Esophagus mucosa (tissue), 1 donor: ENCODE data around the gene MLN. TPM values are rescaled to one million over a fixed set of nuclear protein-coding genes. Genes with fewer than 3 reads are reported as not detected.
"Not testable (repeated sequence)": the region's sequence is repeated elsewhere in the genome, so short reads cannot be mapped to it uniquely, and the experiment has no call there.

Experiments
- ATAC-seq: fragments of 200-7000 bp; cut with Tn5 transposase; one replicate; pipeline ENCODE4 v1.9.1; 2020
- total RNA-seq: library from RNA; stranded (reverse); gene quantifications from one replicate; pipeline ENCODE4 v1.2.4, GENCODE V29; 2023
- donor health status: DM: yes; HTN: yes; CAD: no.

MLN gene
- total RNA-seq, 1 donor from 2014 or later: not detected

DNA sequence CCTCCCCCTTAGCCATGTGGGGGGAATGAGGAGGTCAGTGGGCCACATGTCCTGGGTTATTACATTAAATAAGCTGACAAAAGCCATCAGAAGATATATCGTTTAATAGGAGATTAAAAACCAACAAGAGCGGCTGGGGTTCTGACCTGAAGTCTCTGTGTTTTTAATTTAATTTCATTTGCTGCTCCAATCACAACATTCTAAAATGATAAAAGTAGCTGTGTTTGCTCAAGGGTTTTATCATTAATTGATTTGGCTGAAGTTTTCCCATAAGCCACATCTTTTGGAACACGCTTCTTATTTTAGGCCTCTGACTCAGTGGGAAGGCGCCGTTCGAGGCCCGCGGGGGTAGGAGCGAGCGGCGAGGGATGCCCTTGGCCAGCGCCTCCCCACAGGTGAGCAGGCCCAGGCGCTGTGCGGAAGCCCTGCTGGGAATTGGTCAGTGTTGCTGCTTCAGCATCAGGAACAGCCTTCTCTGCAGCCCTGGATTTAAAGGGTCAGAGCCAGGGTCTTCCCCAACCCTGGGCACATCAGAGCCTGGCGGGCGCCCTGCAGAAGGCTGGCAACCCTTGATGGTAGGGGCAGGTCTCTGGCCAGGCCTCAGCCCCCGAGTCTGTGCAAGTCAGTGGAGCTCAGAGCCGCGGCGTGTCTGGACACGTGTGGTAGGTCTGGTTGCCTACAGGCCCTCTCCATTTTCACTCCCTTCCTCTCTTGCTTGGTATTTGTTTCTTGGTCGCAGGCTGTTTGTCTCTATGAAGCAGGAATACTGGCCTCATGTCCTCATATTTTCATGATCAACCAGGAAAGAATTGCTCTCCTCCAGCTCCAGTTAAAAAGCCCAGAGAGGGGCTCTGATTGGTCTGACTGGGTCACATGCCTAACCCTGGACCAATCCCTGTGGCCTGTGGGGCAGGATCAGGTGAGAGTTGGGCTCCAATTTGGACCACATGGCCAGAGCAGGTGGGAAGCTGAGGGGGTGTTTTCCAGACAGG, 30.9 kb upstream of the MLN start:
- ATAC-seq: peak; percentile 64

DNA sequence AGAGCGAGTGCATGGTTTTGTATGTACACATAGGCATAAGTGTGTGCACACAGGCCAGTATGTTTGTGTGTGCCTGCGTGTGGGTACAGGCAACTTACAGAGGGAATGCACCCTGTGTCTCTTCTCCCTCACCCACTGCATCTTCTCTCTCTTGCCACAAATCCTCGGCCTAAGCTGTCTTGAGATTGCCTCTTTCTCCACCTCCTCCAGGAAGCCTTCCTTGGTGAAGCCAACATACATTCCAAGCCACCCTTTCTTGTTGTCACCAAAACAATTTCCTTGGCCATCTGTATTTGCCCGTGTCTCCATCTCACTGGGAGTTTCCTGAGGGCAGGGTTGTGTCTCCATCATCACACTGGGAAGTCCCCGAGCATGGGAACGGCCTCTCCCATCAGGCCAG, 29.8 kb upstream of the MLN start:
- no peak for ATAC-seq

DNA sequence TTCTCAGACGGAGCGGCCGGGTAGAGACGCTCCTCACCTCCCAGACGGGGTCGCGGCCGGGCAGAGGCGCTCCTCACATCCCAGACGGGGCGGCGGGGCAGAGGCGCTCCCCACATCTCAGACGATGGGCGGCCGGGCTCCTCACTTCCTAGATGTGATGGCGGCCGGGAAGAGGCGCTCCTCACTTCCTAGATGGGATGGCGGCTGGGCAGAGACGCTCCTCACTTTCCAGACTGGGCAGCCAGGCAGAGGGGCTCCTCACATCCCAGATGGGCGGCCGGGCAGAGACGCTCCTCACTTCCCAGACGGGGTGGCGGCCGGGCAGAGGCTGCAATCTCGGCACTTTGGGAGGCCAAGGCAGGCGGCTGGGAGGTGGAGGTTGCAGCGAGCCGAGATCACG, 29.0 kb upstream of the MLN start:
- ATAC-seq: not testable (repeated sequence)

DNA sequence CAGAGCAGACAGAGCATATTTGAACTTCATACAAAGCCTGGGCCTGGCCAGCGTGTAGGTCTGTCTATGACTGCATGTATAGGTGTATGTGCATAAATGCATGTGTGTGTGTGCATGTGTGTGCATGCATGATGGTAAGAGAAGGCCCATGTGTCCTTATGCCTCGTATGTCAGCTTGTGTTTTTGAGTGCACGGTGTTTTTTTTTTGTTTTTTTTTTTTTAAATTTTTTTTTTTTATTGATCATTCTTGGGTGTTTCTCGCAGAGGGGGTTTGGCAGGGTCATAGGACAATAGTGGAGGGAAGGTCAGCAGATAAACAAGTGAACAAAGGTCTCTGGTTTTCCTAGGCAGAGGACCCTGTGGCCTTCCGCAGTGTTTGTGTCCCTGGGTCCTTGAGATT, 27.9 kb upstream of the MLN start:
- not testable (repeated sequence) for ATAC-seq

DNA sequence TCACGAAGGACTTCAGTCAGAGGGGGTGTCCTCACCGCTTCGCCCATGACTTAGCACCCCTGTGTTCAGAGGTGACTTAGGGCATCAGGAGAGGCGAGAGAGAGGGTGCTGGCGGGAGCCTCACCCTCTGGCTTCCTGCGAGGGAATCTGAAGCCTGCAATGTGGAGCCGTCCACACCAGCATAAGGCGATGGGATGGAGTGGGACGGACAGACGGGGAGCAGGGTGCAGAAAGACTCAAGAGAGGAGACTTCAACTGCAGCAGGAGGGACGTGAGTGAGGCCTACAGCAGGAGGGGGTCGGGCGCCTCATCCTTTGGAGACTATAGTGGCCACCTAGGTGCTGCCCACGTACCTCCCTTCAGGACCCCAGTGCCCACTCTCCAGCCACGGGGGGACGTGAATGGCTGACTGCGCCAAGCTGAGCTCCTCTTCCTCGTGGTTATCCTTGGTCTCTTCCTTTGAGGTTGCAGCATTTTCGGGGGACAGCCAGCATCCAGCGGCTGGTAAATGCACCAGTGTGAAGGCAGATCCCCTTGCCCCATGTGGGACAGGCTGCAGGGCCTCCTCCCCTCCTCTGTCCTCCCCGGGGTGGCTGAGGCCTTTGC, 26.9 kb upstream of the MLN start:
- ATAC-seq: no peak

DNA sequence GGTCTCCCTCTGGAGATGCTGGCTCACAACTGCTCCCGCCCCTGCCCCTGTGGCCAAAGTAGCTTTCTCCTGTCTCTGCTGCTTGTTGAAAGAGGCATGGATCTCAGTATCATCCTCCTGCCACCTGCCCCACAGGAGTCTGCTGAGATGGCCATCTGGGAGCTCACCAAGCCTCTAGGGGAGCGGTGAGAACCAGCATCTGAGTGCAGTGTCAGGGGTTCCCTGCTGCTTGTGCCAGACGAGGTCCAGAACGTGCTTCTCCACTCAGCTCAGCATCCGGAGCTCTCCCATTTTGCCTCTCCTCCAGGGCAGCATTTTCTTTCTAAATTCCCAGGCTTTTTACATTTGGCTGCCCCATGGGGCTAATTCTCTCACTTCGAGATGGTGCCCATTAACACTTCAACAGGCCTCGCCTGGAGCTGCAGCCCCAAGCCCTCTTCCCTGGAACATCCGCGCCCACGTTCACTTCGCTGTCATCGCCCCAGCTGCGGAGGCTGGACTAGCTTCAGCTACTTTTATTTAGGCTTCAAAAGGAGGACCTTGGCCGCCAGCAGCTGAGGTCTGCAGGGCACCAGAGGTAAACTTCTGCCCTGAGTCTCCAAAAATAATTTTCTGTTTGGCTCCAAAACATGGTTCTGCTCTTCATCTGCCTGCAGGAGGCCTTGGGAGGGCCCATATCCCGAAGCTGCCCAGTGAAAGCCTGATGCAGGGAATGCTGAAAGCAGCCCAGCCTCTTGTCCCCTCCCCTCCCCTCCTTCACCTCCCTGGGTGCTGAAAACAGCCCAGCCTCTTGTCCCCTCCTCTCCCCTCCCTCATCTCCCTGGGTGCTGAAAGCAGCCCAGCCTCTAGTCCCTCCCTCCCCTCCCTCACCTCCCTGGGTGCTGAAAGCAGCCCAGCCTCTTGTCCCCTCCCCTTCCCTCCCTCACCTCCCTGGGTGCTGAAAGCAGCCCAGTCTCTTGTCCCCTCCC, 25.2 kb upstream of the MLN start:
- no peak for ATAC-seq

DNA sequence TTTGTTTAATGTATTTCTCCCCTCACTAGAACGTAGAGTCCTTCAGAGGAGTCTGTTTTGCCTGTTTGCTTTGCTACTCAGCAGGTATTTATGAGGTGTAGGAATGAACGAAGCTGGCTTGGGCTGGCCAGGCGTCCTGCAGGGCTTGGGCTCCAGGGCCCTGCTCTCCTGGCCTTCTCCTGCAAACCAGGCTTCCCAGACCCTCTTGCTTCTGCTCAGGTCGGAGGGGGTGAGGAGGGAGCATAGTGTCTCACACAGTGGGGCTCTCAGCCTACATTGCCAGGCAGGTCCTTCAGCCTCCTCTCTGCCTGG, 24.6 kb upstream of the MLN start:
- ATAC-seq: no peak

DNA sequence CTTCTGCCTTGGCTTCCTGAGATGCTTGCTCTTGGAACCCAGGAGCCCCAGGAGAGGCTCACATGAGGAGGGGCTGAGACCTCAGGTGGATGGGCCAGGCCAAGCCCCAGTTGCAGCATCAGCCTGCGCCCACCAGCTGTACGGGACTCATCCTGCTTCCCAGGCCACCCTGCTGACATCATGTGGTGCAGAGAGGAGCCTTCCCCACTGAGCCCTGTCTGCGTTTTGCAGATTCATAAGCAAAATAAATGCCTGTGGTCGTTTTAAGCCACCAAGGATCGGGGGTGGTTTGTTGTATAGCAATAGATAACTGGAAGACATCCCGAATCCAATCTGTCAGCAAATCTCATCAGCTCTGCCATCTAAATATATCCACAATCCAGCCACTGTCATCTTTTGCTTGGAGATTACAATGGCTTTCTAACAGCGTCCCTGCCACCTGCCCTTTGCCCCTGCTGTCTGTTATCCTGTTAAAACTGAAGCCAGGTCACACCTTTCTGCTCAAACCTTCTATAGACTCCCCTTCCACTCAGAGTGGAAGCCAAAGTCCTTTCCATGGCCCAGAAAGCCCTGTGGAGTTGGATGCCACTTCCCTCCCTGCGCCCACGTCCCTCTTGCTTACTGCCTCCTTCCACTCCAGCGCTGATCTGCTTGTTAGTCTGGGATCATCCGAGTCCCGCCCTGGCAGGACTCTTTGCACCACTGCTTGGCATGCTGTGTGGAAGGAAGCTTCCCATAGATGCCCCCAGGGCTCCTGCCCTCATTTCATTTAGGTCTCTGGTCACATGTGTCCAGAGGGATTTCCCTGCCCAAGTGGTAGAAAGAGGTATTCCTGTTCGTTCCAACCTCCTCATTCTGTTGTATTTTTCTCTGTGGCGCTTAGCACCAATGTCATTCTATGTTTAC, 24.0 kb upstream of the MLN start:
- no peak for ATAC-seq

DNA sequence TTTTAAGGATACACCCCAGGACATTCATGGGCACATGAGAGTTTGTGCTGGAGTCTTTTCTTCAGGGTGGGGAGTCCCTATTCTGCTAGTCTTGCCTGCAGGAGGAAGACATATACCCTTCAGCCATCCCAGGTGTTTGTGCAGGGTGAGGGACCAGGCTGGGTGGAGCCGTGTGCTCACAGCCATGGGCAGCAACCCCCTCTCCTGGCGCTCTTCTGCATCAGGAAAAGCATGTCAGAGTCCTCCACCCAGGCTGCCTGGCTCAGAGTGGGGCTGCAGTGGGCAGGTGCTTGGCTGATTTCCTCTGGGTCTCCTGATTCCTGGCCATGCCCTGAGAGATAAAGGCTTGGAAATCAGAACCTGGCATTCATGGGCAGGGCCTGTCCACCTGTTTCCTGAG, 22.7 kb upstream of the MLN start:
- ATAC-seq: no peak

DNA sequence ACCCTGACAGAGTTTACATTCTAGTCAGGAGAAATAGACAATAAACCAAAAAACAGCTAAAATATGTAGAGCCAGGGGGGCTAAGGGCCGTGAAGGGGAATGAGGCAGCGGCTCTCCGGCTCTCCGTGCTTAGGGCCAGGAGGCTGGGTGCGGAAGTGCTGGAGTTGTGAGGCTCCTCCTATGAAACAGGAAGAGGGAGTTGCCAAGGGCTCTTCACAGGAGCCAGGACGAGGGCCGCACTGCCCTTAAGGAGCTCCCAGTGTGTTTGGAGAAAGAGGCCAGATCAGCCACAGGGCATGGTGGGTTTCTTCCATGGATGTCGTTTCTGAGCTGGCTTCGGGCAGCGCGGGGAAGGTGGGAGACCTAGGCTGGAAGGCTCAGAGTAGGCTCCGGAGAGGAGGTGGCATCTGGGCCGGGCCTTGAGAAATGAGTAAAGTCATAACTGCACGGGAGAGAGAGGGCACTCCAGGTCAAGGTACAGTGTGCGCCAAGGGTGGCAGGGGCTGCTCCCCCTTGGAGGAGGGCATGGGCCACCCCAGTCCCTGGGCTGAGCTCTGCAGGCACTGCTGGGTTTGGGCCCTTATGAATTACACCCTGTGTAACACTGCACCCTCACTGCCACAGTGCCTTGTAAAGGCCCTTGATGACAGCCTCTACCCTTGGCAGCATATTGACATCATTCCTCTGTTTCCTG, 20.8 kb upstream of the MLN start:
- ATAC-seq: no peak

DNA sequence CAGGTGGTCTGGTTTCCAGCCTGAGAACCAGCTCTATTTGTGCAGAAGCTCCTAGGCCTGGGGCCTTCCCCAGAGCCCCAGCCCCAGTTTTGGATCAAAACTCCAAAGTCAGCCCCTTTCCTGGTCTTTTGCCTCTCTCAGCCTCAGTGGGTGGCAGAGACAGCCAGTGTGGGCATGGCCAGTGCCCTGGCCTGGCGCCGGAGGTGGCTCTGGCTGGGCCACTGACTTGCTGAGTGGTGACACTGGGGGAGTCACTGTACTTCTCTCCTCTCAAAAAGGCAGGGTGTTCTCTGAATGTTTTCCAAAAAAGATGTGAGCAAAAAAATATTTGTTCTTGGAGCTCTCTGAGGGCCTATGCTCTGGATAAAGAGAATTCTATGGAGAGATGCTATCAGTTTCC, 20.0 kb upstream of the MLN start:
- no peak for ATAC-seq

DNA sequence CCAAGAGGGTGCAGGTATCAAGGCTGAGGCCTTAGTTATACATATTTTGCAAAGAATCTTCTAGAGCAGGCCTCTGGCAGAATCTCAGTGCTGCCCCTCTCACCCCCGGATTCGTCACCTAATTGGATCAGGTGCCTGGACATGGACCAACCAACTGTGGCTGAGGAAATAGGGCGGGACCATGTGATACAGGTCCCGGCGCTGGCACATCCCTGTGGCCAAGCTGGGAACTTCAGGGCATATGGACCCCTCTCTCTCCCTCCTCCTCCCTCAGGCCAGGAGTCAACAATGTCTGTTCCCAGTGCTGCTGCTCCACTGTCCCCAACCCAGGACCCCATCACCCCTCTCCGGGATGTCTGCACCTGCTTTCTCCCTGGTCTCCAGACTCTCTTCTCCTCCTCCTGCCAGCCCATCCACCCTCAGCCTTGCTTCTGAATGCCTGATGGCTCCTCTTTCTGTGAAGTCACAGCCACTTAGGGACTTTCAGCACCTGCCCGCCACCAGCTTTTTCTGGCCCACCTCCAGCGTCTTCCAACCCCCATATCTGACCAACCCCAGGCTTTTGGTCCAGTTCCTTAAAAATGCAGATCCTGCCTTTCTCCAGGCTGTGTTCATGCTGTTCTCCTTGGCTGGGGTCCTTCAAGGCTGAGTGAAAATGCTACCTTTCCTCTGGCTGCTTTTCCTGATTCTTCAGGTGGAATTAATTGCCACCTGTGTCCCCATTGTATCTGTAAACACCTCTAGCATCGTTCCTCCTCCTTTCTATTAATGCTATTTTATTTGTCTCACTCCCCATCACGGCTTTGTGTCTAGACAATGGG, 19.0 kb upstream of the MLN start:
- peak; percentile 40 for ATAC-seq

DNA sequence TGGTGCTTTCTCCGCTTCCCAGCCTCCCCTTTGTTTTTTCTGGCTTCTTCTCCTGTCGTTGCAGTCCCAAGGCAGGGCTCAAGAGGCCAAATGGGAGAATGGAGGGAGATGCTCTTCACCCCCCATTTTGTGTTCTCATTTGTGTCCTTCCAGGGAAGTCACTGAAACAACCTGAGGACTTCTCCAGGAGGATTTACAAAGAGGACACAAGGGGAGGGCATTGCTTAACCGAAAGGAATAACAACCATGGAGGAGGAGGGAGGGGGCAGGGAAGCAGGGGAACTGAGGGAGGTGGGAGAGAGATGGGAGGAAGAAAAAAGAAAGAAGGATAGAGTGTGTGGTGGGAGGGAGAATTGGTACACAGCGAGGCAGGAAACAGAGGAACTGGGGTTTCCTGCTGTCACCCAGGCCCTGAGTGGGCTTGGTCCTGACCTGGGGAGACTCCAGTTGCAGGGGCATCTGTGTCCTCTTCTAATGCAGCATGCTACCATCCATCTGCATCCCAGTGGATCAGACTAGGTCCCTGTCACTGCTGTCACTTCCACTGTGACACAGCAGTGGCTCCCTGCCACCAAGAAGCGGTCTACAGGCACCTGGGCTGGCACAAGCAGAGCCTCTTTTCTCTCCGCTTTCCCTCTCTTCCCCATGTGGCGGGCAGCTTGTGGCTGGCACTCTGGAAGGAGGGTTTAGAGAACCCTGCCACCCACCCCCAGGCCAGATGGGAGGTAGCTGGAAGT, 17.1 kb upstream of the MLN start:
- no peak for ATAC-seq

DNA sequence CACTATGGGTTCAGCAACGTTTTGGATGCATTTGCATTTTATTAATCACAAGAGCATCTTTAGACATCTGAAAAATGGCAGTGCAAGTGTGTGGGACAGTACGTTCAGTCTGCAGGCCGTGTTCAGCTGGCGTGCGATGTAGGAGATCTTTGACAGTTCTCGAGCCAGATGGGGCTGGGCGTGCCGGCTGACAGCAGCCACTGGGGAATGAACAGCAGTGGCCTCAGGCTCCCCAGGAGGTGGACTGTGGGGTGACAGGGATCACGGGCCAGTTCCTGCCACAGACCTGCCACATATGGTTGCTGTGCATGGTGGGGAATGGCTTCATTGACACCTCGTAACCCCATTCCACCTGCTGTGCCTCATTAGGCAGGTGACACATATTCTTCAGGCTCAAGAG, 16.4 kb upstream of the MLN start:
- no peak for ATAC-seq

DNA sequence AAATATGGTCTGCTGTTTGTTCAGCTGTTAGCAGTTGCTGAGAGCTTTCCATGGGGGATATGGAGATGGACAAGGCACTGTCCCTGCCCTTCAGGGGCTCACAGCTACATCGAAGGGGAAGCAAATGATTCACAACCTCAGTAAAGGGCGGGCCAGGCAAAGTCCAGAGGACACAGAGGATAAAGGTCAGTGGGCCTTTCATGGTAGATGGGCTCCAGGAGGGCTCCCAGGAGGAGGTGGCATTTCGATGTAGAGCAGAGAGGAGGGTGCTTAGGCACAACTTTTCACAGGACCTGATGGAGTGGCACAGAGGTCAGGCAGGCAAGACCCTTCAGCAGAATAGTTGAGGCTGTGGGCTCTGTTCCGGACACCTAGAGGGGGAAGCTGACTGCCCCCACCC, 15.2 kb upstream of the MLN start:
- ATAC-seq: no peak

DNA sequence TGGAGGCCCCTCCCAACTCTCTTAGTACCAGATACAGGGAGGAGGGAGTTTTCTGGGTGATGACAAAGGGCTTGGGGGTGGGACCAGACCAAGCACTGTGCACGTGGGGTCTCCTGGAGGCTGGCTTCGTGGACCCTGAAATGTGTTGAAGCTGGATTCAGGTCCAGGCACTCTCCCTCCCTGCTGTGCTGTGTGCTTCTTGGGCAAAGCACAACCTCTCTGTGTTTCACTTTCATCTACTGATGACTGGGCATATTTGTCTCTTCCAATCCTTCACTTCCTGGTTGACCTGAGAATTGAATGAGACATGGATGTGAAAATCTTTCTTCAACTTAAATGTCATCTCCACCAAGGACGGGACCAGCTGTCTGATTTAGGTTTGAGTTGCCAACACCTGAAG, 14.5 kb upstream of the MLN start:
- ATAC-seq: no peak

DNA sequence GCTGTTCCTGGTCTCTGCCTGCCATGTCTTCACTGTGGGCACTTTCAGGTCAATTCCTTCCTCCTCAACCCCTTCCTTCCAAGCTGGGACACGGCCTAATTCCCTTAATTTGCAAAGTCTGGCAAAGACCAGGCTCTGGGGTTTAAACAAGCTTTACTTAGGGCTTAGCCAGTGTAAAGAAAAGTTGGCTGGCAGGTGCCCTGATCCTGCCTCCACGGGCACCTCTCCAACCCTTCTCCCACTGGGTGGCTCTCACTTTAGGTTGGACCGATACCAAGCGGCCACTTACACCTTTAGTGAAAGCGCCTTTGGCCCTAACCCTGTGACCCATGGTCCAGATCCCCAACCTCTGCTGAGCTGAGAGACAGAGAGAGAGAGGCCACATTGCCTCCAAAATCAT, 13.7 kb upstream of the MLN start:
- ATAC-seq: no peak

DNA sequence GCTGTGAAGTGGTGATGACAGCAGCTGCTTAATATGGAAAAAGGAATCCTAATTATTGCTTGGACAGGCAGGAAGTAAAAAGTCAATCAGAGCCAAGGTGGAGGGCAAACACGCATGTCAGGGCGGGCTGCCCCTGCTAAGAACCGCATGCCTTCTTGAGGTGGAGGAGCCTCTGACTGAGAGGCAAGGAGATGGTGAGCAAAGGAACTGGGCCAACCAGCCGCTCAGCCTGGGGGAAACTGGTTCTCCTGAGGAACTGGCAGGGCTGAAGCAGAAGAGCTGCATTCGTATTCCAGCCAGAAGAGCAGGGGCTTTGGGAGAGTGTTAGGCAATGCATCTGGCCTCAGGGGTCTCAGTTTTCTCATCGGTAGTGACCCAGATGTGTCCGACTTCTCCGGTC, 13.1 kb upstream of the MLN start:
- no peak for ATAC-seq

DNA sequence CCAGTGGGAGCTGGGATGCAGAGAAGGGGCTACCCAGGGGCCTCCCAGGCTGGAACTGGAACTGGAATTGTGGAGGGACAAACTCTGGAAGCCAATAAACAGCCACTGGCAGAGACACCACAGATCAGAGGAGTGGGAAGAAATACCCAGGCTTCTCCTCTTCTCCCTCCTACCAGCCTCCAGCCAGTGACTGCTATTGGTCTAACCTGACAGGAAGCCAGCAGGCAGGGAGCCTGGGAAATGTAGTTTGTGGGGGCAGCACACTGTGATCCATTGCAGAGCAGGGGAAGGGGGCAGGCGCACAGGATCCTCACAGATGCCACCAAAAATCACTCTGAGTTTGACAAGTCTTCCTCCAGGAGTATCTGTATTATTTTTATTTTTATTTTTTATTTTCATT, 12.1 kb upstream of the MLN start:
- no peak for ATAC-seq
